ENCODE data around the gene PHF1. TPM values are rescaled to one million over a fixed set of nuclear protein-coding genes. Genes with fewer than 3 reads are reported as not detected.

Gene PHF1
- total and polyA plus RNA-seq, 2 of the 13 experiments (the other 11 are each of a cell fraction or from before 2014, with no cell fraction given) = 25.4 to 61.9 TPM

DNA sequence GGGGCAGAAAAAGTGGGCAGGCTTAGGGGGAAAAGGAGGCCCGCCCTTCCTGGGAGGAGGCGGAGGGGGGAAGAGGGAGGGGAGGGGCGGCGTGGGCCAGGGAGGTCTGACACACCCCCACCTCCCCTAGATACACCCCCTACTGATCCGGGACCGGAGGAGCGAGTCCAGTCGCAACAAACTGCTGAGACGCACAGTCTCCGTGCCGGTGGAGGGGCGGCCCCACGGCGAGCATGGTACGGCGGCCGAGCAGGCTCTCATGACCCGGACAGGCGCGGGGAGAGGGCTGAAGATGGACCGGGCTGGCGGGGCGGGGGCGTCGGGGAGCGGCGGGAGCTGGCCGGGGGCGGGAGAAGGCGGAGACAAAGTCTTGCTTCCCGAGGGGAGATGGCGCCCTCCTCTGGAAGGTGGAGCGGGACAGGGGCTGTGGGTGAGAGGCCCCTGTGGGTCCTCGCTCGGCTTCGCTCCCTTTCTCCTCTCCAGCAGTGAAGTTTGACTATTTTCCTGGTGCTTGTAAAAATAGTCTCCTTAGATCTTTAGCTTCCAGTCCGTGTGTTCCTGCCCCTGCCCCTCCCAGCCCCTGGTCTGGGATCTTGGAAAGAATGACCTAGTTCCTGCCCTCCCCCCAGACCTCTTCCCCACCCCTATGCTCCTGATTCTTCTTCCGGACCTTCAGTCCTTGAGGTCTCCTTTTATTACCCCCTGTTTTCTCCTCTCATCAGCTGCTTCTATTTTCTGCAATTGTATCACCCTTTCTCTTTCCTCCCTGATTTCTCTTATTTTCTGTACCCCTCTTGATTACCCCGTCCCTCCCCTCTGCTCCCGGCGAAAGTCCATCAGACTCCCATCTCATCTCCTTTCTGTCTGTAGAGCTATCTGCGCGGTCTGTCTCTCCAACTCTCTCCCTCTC is 15.1 kb downstream of the PHF1 start (continued):
- TF ChIP-seq, protein P1, sequence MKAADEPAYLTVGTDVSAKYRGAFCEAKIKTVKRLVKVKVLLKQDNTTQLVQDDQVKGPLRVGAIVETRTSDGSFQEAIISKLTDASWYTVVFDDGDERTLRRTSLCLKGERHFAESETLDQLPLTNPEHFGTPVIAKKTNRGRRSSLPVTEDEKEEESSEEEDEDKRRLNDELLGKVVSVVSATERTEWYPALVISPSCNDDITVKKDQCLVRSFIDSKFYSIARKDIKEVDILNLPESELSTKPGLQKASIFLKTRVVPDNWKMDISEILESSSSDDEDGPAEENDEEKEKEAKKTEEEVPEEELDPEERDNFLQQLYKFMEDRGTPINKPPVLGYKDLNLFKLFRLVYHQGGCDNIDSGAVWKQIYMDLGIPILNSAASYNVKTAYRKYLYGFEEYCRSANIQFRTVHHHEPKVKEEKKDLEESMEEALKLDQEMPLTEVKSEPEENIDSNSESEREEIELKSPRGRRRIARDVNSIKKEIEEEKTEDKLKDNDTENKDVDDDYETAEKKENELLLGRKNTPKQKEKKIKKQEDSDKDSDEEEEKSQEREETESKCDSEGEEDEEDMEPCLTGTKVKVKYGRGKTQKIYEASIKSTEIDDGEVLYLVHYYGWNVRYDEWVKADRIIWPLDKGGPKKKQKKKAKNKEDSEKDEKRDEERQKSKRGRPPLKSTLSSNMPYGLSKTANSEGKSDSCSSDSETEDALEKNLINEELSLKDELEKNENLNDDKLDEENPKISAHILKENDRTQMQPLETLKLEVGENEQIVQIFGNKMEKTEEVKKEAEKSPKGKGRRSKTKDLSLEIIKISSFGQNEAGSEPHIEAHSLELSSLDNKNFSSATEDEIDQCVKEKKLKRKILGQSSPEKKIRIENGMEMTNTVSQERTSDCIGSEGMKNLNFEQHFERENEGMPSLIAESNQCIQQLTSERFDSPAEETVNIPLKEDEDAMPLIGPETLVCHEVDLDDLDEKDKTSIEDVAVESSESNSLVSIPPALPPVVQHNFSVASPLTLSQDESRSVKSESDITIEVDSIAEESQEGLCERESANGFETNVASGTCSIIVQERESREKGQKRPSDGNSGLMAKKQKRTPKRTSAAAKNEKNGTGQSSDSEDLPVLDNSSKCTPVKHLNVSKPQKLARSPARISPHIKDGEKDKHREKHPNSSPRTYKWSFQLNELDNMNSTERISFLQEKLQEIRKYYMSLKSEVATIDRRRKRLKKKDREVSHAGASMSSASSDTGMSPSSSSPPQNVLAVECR (CRISPR knock-in tag; IDR thresholded peaks at IDR 0.05; ENCODE audit: borderline replicate concordance) = peak; percentile 88
- TF ChIP-seq CEBPG (CRISPR knock-in tag; IDR thresholded peaks at IDR 0.05) (no peak), ZEB1 (IDR thresholded peaks at IDR 0.05; ENCODE audit: insufficient replicate concordance, low read depth) (no peak), FOXK1 (CRISPR knock-in tag; IDR thresholded peaks at IDR 0.05; ENCODE audit: borderline replicate concordance, low read depth) (peak; percentile 25; the same call in 1 of the 2 replicates), SALL2 (CRISPR knock-in tag; IDR thresholded peaks at IDR 0.05) (no peak), ARNT (IDR thresholded peaks at IDR 0.05) (no peak), SYNCRIP (IDR thresholded peaks at IDR 0.05; ENCODE audit: insufficient read depth, low read depth, low read length) (no peak), ZMYM3 (CRISPR knock-in tag; IDR thresholded peaks at IDR 0.05) (peak; percentile 16; the same call in 1 of the 2 replicates), ZNF382 (CRISPR knock-in tag; IDR thresholded peaks at IDR 0.05; ENCODE audit: borderline replicate concordance) (no peak), ZNF326 (CRISPR knock-in tag; IDR thresholded peaks at IDR 0.05; ENCODE audit: borderline replicate concordance) (no peak), SMC3 (IDR thresholded peaks at IDR 0.05; ENCODE audit: low read length) (peak; percentile 19), NR2C2 (CRISPR knock-in tag; IDR thresholded peaks at IDR 0.05; ENCODE audit: borderline replicate concordance) (peak; percentile 65), ZNF136 (CRISPR knock-in tag; IDR thresholded peaks at IDR 0.05; ENCODE audit: low read depth) (no peak), ZBTB42 (CRISPR knock-in tag; IDR thresholded peaks at IDR 0.05) (no peak), RFX3 (CRISPR knock-in tag; IDR thresholded peaks at IDR 0.05) (peak; percentile 10; the same call in 1 of the 2 replicates)
- TF ChIP-seq, protein P2, sequence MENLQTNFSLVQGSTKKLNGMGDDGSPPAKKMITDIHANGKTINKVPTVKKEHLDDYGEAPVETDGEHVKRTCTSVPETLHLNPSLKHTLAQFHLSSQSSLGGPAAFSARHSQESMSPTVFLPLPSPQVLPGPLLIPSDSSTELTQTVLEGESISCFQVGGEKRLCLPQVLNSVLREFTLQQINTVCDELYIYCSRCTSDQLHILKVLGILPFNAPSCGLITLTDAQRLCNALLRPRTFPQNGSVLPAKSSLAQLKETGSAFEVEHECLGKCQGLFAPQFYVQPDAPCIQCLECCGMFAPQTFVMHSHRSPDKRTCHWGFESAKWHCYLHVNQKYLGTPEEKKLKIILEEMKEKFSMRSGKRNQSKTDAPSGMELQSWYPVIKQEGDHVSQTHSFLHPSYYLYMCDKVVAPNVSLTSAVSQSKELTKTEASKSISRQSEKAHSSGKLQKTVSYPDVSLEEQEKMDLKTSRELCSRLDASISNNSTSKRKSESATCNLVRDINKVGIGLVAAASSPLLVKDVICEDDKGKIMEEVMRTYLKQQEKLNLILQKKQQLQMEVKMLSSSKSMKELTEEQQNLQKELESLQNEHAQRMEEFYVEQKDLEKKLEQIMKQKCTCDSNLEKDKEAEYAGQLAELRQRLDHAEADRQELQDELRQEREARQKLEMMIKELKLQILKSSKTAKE (CRISPR knock-in tag; IDR thresholded peaks at IDR 0.05; ENCODE audit: borderline replicate concordance) = 0 out of 2 replicates have a peak, but pooled peaks have one; percentile 28
- TF ChIP-seq, protein P3, sequence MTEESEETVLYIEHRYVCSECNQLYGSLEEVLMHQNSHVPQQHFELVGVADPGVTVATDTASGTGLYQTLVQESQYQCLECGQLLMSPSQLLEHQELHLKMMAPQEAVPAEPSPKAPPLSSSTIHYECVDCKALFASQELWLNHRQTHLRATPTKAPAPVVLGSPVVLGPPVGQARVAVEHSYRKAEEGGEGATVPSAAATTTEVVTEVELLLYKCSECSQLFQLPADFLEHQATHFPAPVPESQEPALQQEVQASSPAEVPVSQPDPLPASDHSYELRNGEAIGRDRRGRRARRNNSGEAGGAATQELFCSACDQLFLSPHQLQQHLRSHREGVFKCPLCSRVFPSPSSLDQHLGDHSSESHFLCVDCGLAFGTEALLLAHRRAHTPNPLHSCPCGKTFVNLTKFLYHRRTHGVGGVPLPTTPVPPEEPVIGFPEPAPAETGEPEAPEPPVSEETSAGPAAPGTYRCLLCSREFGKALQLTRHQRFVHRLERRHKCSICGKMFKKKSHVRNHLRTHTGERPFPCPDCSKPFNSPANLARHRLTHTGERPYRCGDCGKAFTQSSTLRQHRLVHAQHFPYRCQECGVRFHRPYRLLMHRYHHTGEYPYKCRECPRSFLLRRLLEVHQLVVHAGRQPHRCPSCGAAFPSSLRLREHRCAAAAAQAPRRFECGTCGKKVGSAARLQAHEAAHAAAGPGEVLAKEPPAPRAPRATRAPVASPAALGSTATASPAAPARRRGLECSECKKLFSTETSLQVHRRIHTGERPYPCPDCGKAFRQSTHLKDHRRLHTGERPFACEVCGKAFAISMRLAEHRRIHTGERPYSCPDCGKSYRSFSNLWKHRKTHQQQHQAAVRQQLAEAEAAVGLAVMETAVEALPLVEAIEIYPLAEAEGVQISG (CRISPR knock-in tag; IDR thresholded peaks at IDR 0.05) = peak; percentile 50
- TF ChIP-seq, protein P4, sequence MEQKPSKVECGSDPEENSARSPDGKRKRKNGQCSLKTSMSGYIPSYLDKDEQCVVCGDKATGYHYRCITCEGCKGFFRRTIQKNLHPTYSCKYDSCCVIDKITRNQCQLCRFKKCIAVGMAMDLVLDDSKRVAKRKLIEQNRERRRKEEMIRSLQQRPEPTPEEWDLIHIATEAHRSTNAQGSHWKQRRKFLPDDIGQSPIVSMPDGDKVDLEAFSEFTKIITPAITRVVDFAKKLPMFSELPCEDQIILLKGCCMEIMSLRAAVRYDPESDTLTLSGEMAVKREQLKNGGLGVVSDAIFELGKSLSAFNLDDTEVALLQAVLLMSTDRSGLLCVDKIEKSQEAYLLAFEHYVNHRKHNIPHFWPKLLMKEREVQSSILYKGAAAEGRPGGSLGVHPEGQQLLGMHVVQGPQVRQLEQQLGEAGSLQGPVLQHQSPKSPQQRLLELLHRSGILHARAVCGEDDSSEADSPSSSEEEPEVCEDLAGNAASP (CRISPR knock-in tag; IDR thresholded peaks at IDR 0.05; ENCODE audit: borderline replicate concordance) = peak; percentile 53
